Vagina (tissue), 2 donors: ENCODE results near the gene FXN. TPM values are rescaled to one million over a fixed set of nuclear protein-coding genes. Genes with fewer than 3 reads are reported as not detected.

ENCODE experiments used
- DNase-seq, 2 donors: peaks; one replicate each; pipeline ENCODE4 v3.0.0-alpha.2; 2017; ENCODE audit errors: extremely low spot score in 2 of 2
- H3K27ac ChIP-seq: fragments of 200-600 bp; sonication (generic); one replicate; pipeline ENCODE4 v1.5.1; 2019
- H3K27me3 ChIP-seq: fragments of 200-600 bp; sonication (generic); one replicate; pipeline ENCODE4 v1.5.1; 2019
- H3K36me3 ChIP-seq, 2 donors: fragments of 200-600 bp; sonication (generic); one replicate each; pipeline ENCODE4 v1.5.1; 2017 to 2019
- H3K4me1 ChIP-seq: fragments of 200-600 bp; sonication (generic); one replicate; pipeline ENCODE4 v1.5.1; 2019
- H3K4me3 ChIP-seq, 2 donors: fragments of 200-600 bp; sonication (generic); 1 replicate in 1 of 2; 2 replicates in 1 of 2; pipeline ENCODE4 v1.5.1; 2016 to 2019
- H3K9me3 ChIP-seq: fragments of 200-600 bp; sonication (generic); one replicate; pipeline ENCODE4 v1.5.1; 2019
- CTCF ChIP-seq, 3 experiments: fragments of 450-650 bp in 2 of 3; fragments of 200-600 bp in 1 of 3; sonication (generic) in 1 of 3; IDR thresholded peaks; one replicate each; pipeline ENCODE4 v1.5.1; 2017 to 2019; ENCODE audit warnings: antibody characterized with exemption in 3 of 3, mild to moderate bottlenecking in 2 of 3, moderate library complexity in 2 of 3
- POLR2A ChIP-seq, 2 donors: fragments of 450-650 bp; IDR thresholded peaks; one replicate each; pipeline ENCODE4 v1.6.1; 2017; ENCODE audit warnings: antibody characterized with exemption in 2 of 2, mild to moderate bottlenecking in 2 of 2, moderate library complexity in 2 of 2
- POLR2AphosphoS5 ChIP-seq, 2 donors: sonication (generic); formaldehyde crosslinking; IDR thresholded peaks; one replicate each; pipeline ENCODE4 v1.9.0; 2017; ENCODE audit warnings: antibody characterized with exemption in 2 of 2, mild to moderate bottlenecking in 2 of 2, low read depth in 1 of 2; ENCODE audit not compliant: insufficient read depth in 1 of 2
- intact Hi-C: fragments of 100-400 bp; cut with DNase I; formaldehyde crosslinking; loops from one replicate; pipeline ENCODE4 v1.15.1; 2023
- total RNA-seq: library from RNA; depleted of rRNA; stranded (reverse); fragments of >200 nt; gene quantifications from one replicate; pipeline ENCODE4 v1.2.3, GENCODE V29; 2016

Gene FXN
- total RNA-seq, 1 donor from 2014 or later: 11.8 TPM

- intact Hi-C loops: no loop called here
- Histone ChIP-seq H3K27me3 (no peaks in the 10 kb centered on the region), H3K27ac (no peak overlapping the region), H3K9me3 (no peaks in the 10 kb centered on the region), H3K4me3 (no peak overlapping the region), H3K4me1 (peaks cover 6% of the 10 kb centered on the region), H3K36me3 (no peaks in the 10 kb centered on the region)
- TF ChIP-seq POLR2A (IDR thresholded peaks at IDR 0.05) (no peak), POLR2AphosphoS5 (IDR thresholded peaks at IDR 0.05; ENCODE audit: insufficient read depth in 1 of 2, low read depth in 1 of 2) (no peak), CTCF (IDR thresholded peaks at IDR 0.05) (no peak)
- no peak for DNase-seq
Observed at GRCh38 chr9:69079186-69079585, 43.6 kb downstream of the FXN start.

GRCh38 chr9:69081261-69081660 lies 45.7 kb downstream of the FXN start:
- no peak for TF ChIP-seq POLR2AphosphoS5 (IDR thresholded peaks at IDR 0.05; ENCODE audit: insufficient read depth in 1 of 2, low read depth in 1 of 2)
- no peak for TF ChIP-seq CTCF (IDR thresholded peaks at IDR 0.05)
- no peak for TF ChIP-seq POLR2A (IDR thresholded peaks at IDR 0.05)
- DNase-seq: no peak
- Histone ChIP-seq H3K27me3 (no peaks in the 10 kb centered on the region), H3K9me3 (no peaks in the 10 kb centered on the region), H3K36me3 (no peaks in the 10 kb centered on the region), H3K4me1 (peaks cover 6% of the 10 kb centered on the region), H3K27ac (no peak overlapping the region), H3K4me3 (no peak overlapping the region)
- intact Hi-C loops: no loop called here

DNA sequence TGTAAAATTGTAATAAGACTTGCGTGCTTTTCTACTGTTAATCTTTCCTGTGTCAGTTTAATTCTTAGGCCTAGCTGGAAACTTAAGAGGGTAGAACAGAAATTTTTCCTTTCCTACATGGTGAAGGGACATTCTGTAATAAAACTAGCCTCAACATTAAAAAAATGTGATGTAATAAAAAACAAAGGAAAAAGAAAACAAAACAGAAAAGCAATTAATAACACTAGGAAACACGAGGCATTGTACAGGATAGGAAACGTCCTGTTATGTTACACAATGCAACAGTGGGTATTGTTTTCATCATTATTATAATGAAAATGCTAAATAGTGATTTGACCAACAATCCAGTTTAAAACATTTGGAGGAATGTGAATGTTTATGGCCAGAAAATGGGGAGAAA lies 47.8 kb downstream of the FXN start:
- Histone ChIP-seq H3K27ac (no peak overlapping the region), H3K36me3 (no peaks in the 10 kb centered on the region), H3K4me3 (no peak overlapping the region), H3K9me3 (no peaks in the 10 kb centered on the region), H3K4me1 (peaks cover 6% of the 10 kb centered on the region), H3K27me3 (no peaks in the 10 kb centered on the region)
- no peak for TF ChIP-seq CTCF (IDR thresholded peaks at IDR 0.05)
- no peak for TF ChIP-seq POLR2AphosphoS5 (IDR thresholded peaks at IDR 0.05; ENCODE audit: insufficient read depth in 1 of 2, low read depth in 1 of 2)
- TF ChIP-seq POLR2A (IDR thresholded peaks at IDR 0.05): no peak
- intact Hi-C loops: no loop called here
- DNase-seq: no peak

GRCh38 chr9:69085569-69086283 lies 50.2 kb downstream of the FXN start:
- no peak overlapping the region for H3K4me3 ChIP-seq
- H3K4me1 ChIP-seq: no peaks in the 10 kb centered on the region
- intact Hi-C loops: no loop called here
- H3K27me3 ChIP-seq: no peaks in the 10 kb centered on the region
- TF ChIP-seq CTCF (IDR thresholded peaks at IDR 0.05): no peak
- TF ChIP-seq POLR2AphosphoS5 (IDR thresholded peaks at IDR 0.05; ENCODE audit: insufficient read depth in 1 of 2, low read depth in 1 of 2): no peak
- no peak for TF ChIP-seq POLR2A (IDR thresholded peaks at IDR 0.05)
- DNase-seq: no peak
- no peaks in the 10 kb centered on the region for H3K36me3 ChIP-seq
- no peak overlapping the region for H3K27ac ChIP-seq
- H3K9me3 ChIP-seq: no peaks in the 10 kb centered on the region

DNA sequence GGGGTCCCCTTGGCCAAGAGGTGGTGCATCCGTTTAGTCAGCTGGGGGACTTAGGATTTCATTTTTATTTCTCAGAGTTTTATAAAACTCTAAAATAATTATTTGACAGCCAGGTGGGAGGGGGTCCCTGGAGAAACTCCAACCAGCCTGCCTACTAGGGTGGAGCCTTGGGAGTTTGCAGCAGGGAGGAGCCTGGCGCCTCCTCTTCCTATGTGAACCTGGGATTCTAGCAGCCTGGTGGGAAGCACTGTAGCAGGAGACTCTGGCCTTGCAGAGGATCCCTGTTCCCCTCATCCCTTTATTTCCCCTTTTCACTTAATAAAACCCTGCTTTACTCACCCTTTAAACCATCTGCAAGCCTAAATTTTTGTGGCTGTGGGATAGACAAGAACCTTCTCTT lies 50.8 kb downstream of the FXN start:
- intact Hi-C loops: no loop called here
- no peaks in the 10 kb centered on the region for H3K36me3 ChIP-seq
- H3K27me3 ChIP-seq: no peaks in the 10 kb centered on the region
- H3K9me3 ChIP-seq: no peaks in the 10 kb centered on the region
- no peak overlapping the region for H3K27ac ChIP-seq
- no peak for DNase-seq
- H3K4me1 ChIP-seq: peaks cover 5% of the 10 kb centered on the region
- TF ChIP-seq CTCF (IDR thresholded peaks at IDR 0.05): no peak
- TF ChIP-seq POLR2A (IDR thresholded peaks at IDR 0.05): no peak
- TF ChIP-seq POLR2AphosphoS5 (IDR thresholded peaks at IDR 0.05; ENCODE audit: insufficient read depth in 1 of 2, low read depth in 1 of 2): no peak
- no peak overlapping the region for H3K4me3 ChIP-seq
